ENCODE data around the gene APH1A.
"Not testable (repeated sequence)": the region's sequence is repeated elsewhere in the genome, so short reads cannot be mapped to it uniquely, and the experiment has no call there.

The APH1A gene

DNA sequence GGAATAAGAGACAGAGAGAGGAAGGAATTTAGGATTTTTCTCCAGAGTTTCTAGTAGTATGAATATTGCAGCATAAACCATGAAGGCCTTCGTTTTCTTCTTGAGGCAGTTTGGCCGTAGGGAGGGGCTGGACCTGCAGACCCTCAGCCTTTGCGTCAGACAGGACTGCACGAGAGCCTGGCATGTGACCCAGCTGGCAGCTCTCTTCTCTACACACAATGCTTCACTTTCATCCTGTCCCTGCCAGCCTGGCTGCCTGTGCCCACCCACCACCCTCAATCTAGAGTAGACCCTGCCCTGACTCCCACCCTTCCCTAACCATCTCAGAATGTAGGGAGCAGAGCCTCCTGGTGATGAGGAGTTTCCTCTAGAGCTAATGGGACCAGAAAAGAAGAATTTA, 9.6 kb downstream of the APH1A start:
- Mint-ChIP-seq H3K27ac (no peak overlapping the region), H3K27me3 (ENCODE audit: low read depth) (peaks cover 50% of the 10 kb centered on the region), H3K36me3 (ENCODE audit: low read depth) (no peaks in the 10 kb centered on the region), H3K4me3 (no peak overlapping the region), H3K9me3 (no peaks in the 10 kb centered on the region), H3K4me1 (ENCODE audit: low read depth) (peaks cover 16% of the 10 kb centered on the region)
- no peak for DNase-seq (ENCODE audit: low spot score)

DNA sequence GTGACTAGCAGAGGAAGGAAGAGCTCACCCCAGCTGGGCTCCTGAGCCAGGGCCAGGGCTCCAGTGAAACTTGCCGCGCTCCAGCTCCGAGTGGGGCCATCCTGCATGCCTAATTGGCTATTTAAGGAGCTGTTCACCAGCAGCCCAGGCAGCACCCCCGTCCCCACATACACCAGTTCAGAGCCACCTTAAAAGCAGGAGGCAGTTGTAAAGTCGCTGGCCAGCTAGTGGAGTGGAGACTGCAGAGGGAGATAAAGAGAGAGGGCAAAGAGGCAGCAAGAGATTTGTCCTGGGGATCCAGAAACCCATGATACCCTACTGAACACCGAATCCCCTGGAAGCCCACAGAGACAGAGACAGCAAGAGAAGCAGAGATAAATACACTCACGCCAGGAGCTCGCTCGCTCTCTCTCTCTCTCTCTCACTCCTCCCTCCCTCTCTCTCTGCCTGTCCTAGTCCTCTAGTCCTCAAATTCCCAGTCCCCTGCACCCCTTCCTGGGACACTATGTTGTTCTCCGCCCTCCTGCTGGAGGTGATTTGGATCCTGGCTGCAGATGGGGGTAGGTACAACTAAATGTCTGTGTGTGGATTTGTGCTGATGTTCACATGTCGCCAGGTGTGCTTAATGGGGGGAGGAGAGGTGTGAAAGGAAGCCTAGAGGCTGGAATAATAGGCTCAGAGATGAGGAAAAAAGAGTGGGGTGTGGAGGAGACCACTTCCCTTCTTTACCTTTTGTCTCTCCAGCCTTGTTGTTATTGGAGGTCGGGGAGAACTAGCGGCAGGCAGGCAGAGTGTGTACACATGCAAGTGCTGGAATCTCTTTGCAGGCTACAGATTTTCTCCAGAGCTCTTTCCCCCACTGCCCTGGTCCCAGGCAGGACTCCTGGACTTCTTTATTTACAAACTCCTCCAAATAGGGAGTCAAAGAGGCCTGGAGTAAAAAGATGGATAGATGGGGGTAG, 10.9 kb downstream of the APH1A start, which contains the start of gene CA14:
TSS of gene CA14 (plus strand) at position 151 of the 962 bp plus-strand sequence. CDS start at position 506, 355 bp downstream.
- H3K4me1 Mint-ChIP-seq (ENCODE audit: low read depth), result peaks cover 16% of the 10 kb centered on the region
- H3K27ac Mint-ChIP-seq, result no peak within 1 kb of the TSS
- H3K9me3 Mint-ChIP-seq, result no peaks in the 10 kb centered on the region
- no peaks in the 10 kb centered on the region for H3K36me3 Mint-ChIP-seq (ENCODE audit: low read depth)
- H3K4me3 Mint-ChIP-seq, result no peak within 1 kb of the TSS
- no peak for DNase-seq (ENCODE audit: low spot score)
- peaks cover 54% of the 10 kb centered on the region for H3K27me3 Mint-ChIP-seq (ENCODE audit: low read depth)

DNA sequence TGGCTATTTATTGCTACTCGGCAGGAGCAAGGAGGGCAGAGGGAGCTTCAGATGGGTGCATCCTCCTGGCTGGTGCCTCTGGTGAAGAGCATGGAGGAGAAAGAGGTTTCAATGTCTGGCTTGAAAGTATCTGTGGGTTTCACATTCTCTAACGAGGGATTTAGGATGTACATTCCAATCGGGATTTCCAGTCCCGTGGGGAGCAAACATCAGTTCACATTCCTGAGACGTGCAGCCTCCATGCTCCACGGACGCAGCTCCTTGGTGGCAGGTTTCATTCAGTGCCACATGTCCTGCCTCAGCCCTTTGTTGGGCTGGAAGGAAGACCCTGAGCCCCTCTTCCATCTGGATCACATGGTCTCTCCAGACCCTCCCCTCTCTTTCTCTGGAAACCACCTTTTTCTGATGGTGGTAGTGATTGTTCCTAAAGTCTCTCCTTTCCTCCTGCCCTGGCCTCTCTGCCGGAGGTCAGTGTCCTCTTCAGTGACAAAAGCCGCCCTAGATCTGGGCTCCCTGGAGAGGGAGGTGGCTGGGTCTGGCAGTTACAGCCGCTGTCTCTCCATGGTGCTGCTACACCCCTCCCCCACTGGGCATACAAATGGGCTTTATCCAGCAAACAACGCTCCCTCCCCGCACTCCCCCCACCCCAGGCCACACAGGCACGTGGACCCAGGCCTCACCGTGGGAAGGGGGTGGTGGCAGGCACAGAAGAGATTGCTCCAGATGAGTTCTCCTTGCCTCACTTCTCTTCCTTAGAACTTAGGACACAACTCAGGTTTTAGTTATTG, 12.1 kb downstream of the APH1A start:
- no peak overlapping the region for H3K4me3 Mint-ChIP-seq
- no peak for DNase-seq (ENCODE audit: low spot score)
- H3K27me3 Mint-ChIP-seq (ENCODE audit: low read depth), result peaks cover 55% of the 10 kb centered on the region
- H3K27ac Mint-ChIP-seq, result no peak overlapping the region
- H3K4me1 Mint-ChIP-seq (ENCODE audit: low read depth), result peaks cover 16% of the 10 kb centered on the region
- no peaks in the 10 kb centered on the region for H3K36me3 Mint-ChIP-seq (ENCODE audit: low read depth)
- no peaks in the 10 kb centered on the region for H3K9me3 Mint-ChIP-seq

DNA sequence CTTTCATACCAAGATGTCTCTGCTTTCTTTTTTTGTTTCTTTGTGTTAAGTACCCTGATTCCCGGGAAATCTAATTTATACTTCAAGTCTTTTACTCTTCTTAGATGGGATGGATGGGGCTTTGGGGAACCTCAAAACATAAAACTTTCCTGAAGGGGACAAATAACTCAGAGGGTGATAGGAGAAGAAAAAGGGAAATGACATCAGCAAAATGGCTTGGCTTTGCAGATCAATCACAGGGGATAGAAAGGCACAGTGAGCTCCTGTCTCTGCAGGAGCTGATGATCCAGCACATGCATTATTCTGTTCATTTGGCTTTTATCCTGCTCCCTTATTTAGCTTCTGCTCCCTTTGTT, 12.6 kb downstream of the APH1A start:
- no peaks in the 10 kb centered on the region for H3K9me3 Mint-ChIP-seq
- H3K27me3 Mint-ChIP-seq (ENCODE audit: low read depth), result peaks cover 57% of the 10 kb centered on the region
- H3K36me3 Mint-ChIP-seq (ENCODE audit: low read depth), result no peaks in the 10 kb centered on the region
- peak overlapping the region; percentile 37 for H3K27ac Mint-ChIP-seq
- H3K4me1 Mint-ChIP-seq (ENCODE audit: low read depth), result peaks cover 16% of the 10 kb centered on the region
- DNase-seq (ENCODE audit: low spot score), result no peak
- peak overlapping the region; percentile 76 for H3K4me3 Mint-ChIP-seq

DNA sequence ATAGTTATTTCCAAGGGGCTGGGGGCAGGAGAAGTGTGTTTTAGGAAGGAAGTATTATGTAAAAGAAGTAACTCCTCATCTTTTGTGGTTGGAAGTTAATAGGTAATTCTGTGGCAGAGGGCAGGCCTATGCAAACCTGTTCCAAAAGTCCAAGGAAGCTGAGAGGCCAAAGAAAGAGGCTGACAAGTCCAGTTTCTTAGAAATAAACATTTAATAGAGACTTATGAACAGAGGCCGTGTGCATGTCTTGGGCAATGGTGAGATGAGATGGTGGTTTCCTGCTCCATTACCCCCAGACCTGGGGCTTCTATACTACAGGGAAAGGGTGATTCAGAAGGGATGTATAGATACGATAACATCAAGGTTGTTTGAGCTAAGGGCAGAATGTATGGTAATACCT, 18.9 kb downstream of the APH1A start:
- Mint-ChIP-seq H3K27me3 (ENCODE audit: low read depth) (peaks cover 8% of the 10 kb centered on the region), H3K27ac (no peak overlapping the region), H3K4me3 (no peak overlapping the region), H3K36me3 (ENCODE audit: low read depth) (no peaks in the 10 kb centered on the region), H3K9me3 (no peaks in the 10 kb centered on the region), H3K4me1 (ENCODE audit: low read depth) (peaks cover 2% of the 10 kb centered on the region)
- no peak for DNase-seq (ENCODE audit: low spot score)

DNA sequence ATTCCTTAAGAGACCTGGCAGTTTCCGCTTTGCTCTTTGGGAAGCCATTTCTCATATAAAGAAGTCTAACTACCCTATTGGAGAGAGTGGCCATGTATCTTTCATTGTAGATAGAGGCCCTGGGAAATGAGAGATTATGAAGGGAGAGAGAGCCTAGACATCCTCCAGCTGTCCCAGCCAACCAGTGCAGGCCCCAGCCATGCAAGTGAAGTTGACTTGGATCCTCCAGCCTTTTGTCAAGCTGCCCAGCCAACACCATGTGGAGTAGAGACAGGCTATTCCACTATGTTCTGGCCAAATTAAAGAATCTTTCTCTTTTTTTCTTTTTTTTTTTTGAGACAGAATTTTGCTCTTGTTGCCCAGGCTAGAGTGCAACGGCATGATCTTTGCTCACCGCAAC, 25.8 kb downstream of the APH1A start:
- Mint-ChIP-seq H3K9me3 (no peaks in the 10 kb centered on the region), H3K4me1 (ENCODE audit: low read depth) (no peaks in the 10 kb centered on the region), H3K27me3 (ENCODE audit: low read depth) (peaks cover 2% of the 10 kb centered on the region), H3K4me3 (no peak overlapping the region), H3K27ac (no peak overlapping the region), H3K36me3 (ENCODE audit: low read depth) (no peaks in the 10 kb centered on the region)
- no peak for DNase-seq (ENCODE audit: low spot score)

DNA sequence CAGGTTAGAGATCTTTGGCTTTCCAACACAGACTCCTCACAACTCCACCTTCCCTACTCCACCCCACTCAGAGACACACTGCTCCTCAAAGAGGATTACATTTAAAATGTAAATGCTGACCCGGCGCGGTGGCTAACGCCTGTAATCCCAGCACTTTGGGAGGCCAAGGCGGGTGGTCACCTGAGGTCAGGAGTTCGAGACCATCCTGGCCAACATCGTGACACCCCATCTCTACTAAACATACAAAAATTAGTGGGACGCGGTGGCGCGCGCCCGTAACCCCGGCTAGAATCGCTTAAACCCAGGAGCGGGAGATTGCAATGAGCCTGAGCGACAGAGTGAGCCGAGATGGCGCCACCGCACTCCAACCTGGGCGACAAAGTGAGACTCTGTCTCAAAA, 31.1 kb downstream of the APH1A start:
- Mint-ChIP-seq H3K27me3 (ENCODE audit: low read depth) (no peaks in the 10 kb centered on the region), H3K4me1 (ENCODE audit: low read depth) (peaks cover 17% of the 10 kb centered on the region), H3K36me3 (ENCODE audit: low read depth) (peaks cover 6% of the 10 kb centered on the region), H3K4me3 (peak overlapping the region; percentile 48), H3K27ac (peak overlapping the region; percentile 33), H3K9me3 (no peaks in the 10 kb centered on the region)
- DNase-seq (ENCODE audit: low spot score), result no peak

DNA sequence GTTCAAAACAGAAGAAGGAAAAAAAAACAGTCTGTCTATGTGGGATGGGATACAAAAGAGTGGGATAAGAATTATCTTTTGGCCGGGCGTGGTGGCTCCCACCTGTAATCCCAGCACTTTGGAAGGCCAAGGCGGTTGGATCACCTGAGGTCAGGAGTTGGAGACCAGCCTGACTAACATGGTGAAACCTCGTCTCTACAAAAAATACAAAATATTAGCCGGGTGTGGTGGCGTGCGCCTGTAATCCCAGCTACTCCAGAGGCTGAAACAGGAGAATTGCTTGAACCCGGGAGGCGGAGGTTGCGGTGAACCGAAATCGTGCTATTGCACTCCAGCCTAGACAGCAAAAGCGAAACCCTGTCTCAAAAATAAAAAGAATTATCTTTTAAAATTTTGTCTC, 31.6 kb downstream of the APH1A start:
- H3K9me3 Mint-ChIP-seq; H3K36me3 Mint-ChIP-seq (ENCODE audit: low read depth); DNase-seq (ENCODE audit: low spot score); H3K4me3 Mint-ChIP-seq; H3K27me3 Mint-ChIP-seq (ENCODE audit: low read depth); H3K27ac Mint-ChIP-seq: not testable (repeated sequence)
- H3K4me1 Mint-ChIP-seq (ENCODE audit: low read depth), result peaks cover 17% of the 10 kb centered on the region

DNA sequence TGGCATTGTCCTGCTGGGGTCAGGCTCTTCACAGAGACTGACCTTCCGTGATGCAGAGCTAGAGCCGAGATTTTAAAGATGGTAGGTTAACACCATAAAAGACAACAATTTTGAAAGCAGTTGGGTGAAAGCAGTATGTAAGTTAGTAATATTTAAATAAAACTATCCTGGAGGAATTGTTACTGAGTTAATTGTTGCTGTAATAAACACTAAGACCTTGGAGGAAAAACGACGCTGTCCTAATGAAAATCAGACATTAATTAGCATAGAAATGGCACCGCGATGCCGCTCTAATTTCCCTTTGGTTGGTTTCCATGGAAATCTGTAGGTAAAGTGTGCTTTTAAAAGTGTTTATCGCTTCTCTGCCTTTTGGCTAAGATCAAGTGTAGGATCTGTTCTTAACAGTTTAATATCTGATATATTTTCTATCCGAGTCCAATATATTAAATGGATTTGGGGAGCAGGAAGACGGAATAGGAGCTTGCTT, 32.2 kb downstream of the APH1A start:
- Mint-ChIP-seq H3K27ac (no peak overlapping the region), H3K9me3 (no peaks in the 10 kb centered on the region), H3K27me3 (ENCODE audit: low read depth) (no peaks in the 10 kb centered on the region), H3K36me3 (ENCODE audit: low read depth) (peaks cover 6% of the 10 kb centered on the region), H3K4me1 (ENCODE audit: low read depth) (peaks cover 17% of the 10 kb centered on the region), H3K4me3 (no peak overlapping the region)
- no peak for DNase-seq (ENCODE audit: low spot score)

DNA sequence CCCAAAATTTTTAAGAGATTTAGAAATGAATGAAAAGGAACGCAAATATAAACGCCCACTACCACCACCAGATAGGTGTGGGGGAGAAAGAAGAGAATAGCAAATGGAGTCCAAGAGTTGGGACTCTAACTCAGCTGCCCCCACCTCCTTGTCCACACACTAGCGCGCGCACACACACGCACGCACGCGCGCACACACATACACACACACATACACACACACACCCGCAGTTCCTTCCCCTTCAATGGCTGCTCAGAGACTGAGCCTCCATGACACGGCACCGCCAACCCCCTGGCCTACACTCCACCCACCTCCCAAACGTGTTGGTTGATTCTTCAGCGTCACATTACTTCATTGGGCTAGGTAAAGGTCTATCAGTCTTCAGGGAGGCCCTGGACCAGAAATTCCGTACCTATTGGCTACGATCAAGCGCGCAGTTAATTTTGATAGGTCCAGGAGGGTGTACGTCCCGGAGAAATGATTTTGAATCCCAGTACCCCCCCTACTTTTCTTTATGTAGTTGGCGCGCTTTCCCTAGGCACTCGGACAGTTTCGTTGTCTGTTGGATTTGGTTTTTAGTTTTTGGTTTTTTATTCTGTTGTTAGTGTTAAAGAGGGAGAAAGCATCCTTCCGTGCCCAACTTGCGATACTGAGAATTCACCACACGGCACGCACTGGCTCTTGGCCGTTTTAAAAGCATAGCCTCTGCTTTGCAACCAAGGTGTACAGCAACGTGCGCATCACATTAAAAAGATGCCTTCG, 32.8 kb downstream of the APH1A start, which contains the start of gene ANP32E:
TSS of gene ANP32E (minus strand) at position 261 of the 762 bp plus-strand sequence. CDS start 326 bp downstream, outside the sequence.
- Mint-ChIP-seq H3K27me3 (ENCODE audit: low read depth) (no peaks in the 10 kb centered on the region), H3K9me3 (no peaks in the 10 kb centered on the region), H3K27ac (no peak within 1 kb of the TSS), H3K4me1 (ENCODE audit: low read depth) (peaks cover 17% of the 10 kb centered on the region), H3K4me3 (peak within 1 kb of the TSS; percentile 86), H3K36me3 (ENCODE audit: low read depth) (peaks cover 6% of the 10 kb centered on the region)
- DNase-seq (ENCODE audit: low spot score), result peak; percentile 94

DNA sequence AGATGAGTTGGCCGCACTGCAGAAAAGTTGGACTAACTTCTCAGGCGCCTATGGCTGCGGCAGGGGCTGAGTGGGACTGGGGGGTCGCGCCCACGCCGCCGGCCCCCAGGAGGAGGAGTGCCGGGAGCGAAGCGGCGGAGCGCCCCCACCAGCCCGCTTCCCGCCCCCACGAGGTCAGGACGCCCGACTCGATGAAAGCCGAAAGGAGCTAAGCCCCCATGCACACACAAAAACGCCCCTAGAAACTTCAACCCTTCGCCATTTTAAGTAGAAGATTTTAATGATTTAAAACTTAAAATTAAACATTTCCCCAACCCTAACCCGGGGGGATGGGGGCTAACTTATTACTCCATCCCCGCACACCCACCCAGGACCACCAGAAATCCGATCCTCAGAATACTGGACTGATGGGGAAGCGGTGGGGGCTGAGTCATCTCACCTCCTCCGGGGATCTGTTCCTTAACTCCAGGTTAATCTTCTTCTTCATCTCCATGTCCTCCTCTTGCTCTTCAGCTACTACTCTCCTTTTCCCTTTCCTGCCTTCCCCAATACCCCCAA, 33.4 kb downstream of the APH1A start:
- H3K27me3 Mint-ChIP-seq (ENCODE audit: low read depth), result no peaks in the 10 kb centered on the region
- DNase-seq (ENCODE audit: low spot score), result peak; percentile 31
- H3K27ac Mint-ChIP-seq, result no peak overlapping the region
- H3K36me3 Mint-ChIP-seq (ENCODE audit: low read depth), result peaks cover 12% of the 10 kb centered on the region
- no peak overlapping the region for H3K4me3 Mint-ChIP-seq
- peaks cover 17% of the 10 kb centered on the region for H3K4me1 Mint-ChIP-seq (ENCODE audit: low read depth)
- H3K9me3 Mint-ChIP-seq, result no peaks in the 10 kb centered on the region

DNA sequence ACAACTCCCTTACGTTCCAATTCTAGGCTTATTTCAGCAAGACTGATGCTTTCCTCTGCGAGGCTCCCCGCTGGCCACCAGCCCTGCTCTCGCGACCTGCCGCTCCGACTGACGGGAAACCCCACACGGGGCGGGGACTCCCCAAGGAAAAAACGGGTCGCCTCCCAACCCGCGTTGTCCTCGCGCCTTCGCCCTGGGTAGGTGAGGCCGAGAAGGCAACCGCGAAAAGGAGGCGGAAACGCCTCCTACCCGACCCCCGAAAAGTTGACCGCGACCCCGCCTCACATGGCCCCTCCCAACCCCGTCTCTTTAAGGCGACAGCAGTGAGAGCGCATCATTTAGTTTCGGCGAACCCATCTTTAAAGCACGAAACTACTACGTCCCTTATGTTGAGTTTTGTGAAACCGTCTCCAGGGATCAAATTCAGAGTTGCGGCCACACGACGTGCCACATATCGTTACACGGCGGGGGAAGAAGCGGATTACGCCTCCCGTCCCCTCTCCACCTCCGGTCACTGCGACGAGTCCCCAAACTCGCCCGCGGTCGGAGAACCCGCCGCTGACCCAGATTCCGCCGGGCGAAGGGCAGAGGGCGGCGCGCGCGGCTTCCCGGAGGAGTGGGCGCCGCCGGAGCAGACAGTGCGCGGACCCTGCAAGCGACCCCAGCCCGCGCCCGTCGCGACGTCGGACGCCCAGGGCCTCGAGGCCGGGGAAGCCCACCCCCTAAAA, 34.1 kb downstream of the APH1A start:
- H3K4me3 Mint-ChIP-seq, result peak overlapping the region; percentile 86
- H3K27ac Mint-ChIP-seq, result no peak overlapping the region
- peak; percentile 95 for DNase-seq (ENCODE audit: low spot score)
- peaks cover 17% of the 10 kb centered on the region for H3K4me1 Mint-ChIP-seq (ENCODE audit: low read depth)
- peaks cover 18% of the 10 kb centered on the region for H3K36me3 Mint-ChIP-seq (ENCODE audit: low read depth)
- H3K27me3 Mint-ChIP-seq (ENCODE audit: low read depth), result no peaks in the 10 kb centered on the region
- no peaks in the 10 kb centered on the region for H3K9me3 Mint-ChIP-seq

DNA sequence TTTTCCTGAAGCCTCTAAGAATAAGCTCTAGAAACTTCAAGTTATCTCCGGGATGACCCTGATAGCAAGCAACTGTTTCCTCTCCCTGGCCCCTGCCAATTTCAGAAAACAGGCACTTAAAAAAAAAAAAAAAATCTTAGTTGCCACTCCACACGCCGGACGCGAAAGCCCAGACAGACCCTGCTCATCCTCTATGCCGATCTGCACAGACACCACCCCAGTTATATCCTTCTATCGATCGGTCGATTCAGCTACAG, 34.6 kb downstream of the APH1A start:
- Mint-ChIP-seq H3K4me3 (peak overlapping the region; percentile 86), H3K4me1 (ENCODE audit: low read depth) (peaks cover 17% of the 10 kb centered on the region), H3K27ac (no peak overlapping the region), H3K9me3 (no peaks in the 10 kb centered on the region), H3K36me3 (ENCODE audit: low read depth) (peaks cover 19% of the 10 kb centered on the region), H3K27me3 (ENCODE audit: low read depth) (no peaks in the 10 kb centered on the region)
- no peak for DNase-seq (ENCODE audit: low spot score)

Data from T-helper 2 cell treated with Interferon-gamma antibody and Interleukin-4, amounts not matched to agents 5 μg/mL and 100 μg/mL, for 36 hours (primary cell).